HEK293 (cell line): Measurements from ENCODE around the gene WBP1.
A peak's percentile ranks its signal among the peaks of the same experiment; 100 is the strongest.

Experiments
- KLF17 ChIP-seq: fragments of 450-650 bp; formaldehyde crosslinking; IDR thresholded peaks from 2 replicates; pipeline ENCODE4 v1.5.1; 2016; ENCODE audit warnings: missing biosample characterization, missing genetic modification characterization
- PRDM10 ChIP-seq: fragments of 450-650 bp; formaldehyde crosslinking; IDR thresholded peaks from 2 replicates; pipeline ENCODE4 v1.5.1; 2016; ENCODE audit warnings: missing biosample characterization, missing genetic modification characterization
- ZBTB17 ChIP-seq: fragments of 450-650 bp; formaldehyde crosslinking; IDR thresholded peaks from 2 replicates; pipeline ENCODE4 v1.5.1; 2016; ENCODE audit warnings: missing biosample characterization, missing genetic modification characterization
- ZBTB26 ChIP-seq: fragments of 450-650 bp; formaldehyde crosslinking; optimal IDR thresholded peaks from 2 replicates; pipeline ENCODE3; 2016; ENCODE audit warnings: missing biosample characterization, mild to moderate bottlenecking, missing genetic modification characterization
- ZBTB8A ChIP-seq: fragments of 450-650 bp; formaldehyde crosslinking; IDR thresholded peaks from 2 replicates; pipeline ENCODE4 v1.5.1; 2016; ENCODE audit warnings: missing biosample characterization, missing genetic modification characterization
- ZEB2 ChIP-seq: fragments of 450-650 bp; formaldehyde crosslinking; IDR thresholded peaks from 2 replicates; pipeline ENCODE4 v1.5.1; 2016; ENCODE audit warnings: missing biosample characterization, missing genetic modification characterization
- ZNF311 ChIP-seq: fragments of 450-650 bp; formaldehyde crosslinking; IDR thresholded peaks from 2 replicates; pipeline ENCODE4 v1.5.1; 2017; ENCODE audit warnings: missing biosample characterization, missing genetic modification characterization, borderline replicate concordance
- ZNF324 ChIP-seq: fragments of 450-650 bp; formaldehyde crosslinking; IDR thresholded peaks from 2 replicates; pipeline ENCODE4 v1.5.1; 2016; ENCODE audit warnings: missing biosample characterization, missing genetic modification characterization
- ZNF354C ChIP-seq: fragments of 450-650 bp; formaldehyde crosslinking; IDR thresholded peaks from 2 replicates; pipeline ENCODE4 v1.5.1; 2016; ENCODE audit warnings: missing biosample characterization, missing genetic modification characterization, low read depth, borderline replicate concordance
- ZNF366 ChIP-seq: fragments of 450-650 bp; formaldehyde crosslinking; conservative IDR thresholded peaks from 2 replicates; pipeline ENCODE4 v1.5.1; 2016; ENCODE audit warnings: missing biosample characterization, missing genetic modification characterization
- ZNF394 ChIP-seq: fragments of 450-650 bp; formaldehyde crosslinking; IDR thresholded peaks from 2 replicates; pipeline ENCODE4 v1.5.1; 2016; ENCODE audit warnings: missing biosample characterization, missing genetic modification characterization, mild to moderate bottlenecking, moderate library complexity, borderline replicate concordance
- ZNF404 ChIP-seq: fragments of 450-650 bp; formaldehyde crosslinking; IDR thresholded peaks from 2 replicates; pipeline ENCODE4 v1.5.1; 2017; ENCODE audit warnings: missing biosample characterization, missing genetic modification characterization
- ZNF549 ChIP-seq: fragments of 450-650 bp; IDR thresholded peaks from 2 replicates; pipeline ENCODE4 v1.5.1; 2018; ENCODE audit warnings: missing biosample characterization, missing genetic modification characterization, mild to moderate bottlenecking, inconsistent platforms, moderate library complexity
- ZNF610 ChIP-seq: fragments of 450-650 bp; formaldehyde crosslinking; IDR thresholded peaks from 2 replicates; pipeline ENCODE4 v1.5.1; 2016; ENCODE audit warnings: missing biosample characterization, missing genetic modification characterization, borderline replicate concordance
- ZNF670 ChIP-seq: fragments of 450-650 bp; formaldehyde crosslinking; IDR thresholded peaks from 2 replicates; pipeline ENCODE4 v1.5.1; 2016; ENCODE audit warnings: missing biosample characterization, missing genetic modification characterization, low read depth
- ZNF776 ChIP-seq: fragments of 450-650 bp; formaldehyde crosslinking; IDR thresholded peaks from 2 replicates; pipeline ENCODE4 v1.5.0; 2017; ENCODE audit warnings: missing biosample characterization, missing genetic modification characterization, borderline replicate concordance
- TF ChIP-seq, protein P1 (sequence below): fragments of 450-650 bp; formaldehyde crosslinking; IDR thresholded peaks from 2 replicates; pipeline ENCODE4 v1.5.1; 2016; ENCODE audit warnings: missing biosample characterization, missing genetic modification characterization
- TF ChIP-seq, protein P2 (sequence below): fragments of 450-650 bp; formaldehyde crosslinking; IDR thresholded peaks from 2 replicates; pipeline ENCODE4 v1.5.1; 2016; ENCODE audit warnings: missing biosample characterization, missing genetic modification characterization
- TF ChIP-seq, protein P3 (sequence below): fragments of 450-650 bp; formaldehyde crosslinking; conservative IDR thresholded peaks from 2 replicates; pipeline ENCODE4 v1.5.1; 2016; ENCODE audit warnings: low read depth, missing biosample characterization, missing genetic modification characterization

The WBP1 gene

GRCh38 chr2:74472086-74472944, 14.1 kb downstream of the WBP1 start, which contains the start of gene MRPL53 (continued):
- no peak for TF ChIP-seq ZNF670 (tag by site-specific recombination)
- TF ChIP-seq ZNF610 (tag by site-specific recombination) = peak; percentile 38; the same call in 1 of the 2 replicates
- no peak; the same call in 1 of the 2 replicates for TF ChIP-seq KLF17 (tag by site-specific recombination)
- TF ChIP-seq, protein P1, sequence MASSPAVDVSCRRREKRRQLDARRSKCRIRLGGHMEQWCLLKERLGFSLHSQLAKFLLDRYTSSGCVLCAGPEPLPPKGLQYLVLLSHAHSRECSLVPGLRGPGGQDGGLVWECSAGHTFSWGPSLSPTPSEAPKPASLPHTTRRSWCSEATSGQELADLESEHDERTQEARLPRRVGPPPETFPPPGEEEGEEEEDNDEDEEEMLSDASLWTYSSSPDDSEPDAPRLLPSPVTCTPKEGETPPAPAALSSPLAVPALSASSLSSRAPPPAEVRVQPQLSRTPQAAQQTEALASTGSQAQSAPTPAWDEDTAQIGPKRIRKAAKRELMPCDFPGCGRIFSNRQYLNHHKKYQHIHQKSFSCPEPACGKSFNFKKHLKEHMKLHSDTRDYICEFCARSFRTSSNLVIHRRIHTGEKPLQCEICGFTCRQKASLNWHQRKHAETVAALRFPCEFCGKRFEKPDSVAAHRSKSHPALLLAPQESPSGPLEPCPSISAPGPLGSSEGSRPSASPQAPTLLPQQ (tag by site-specific recombination) = peak; percentile 66; the same call in 1 of the 2 replicates
- no peak for TF ChIP-seq ZNF776
- TF ChIP-seq ZNF354C (tag by site-specific recombination) = no peak
- TF ChIP-seq ZNF324 = peak; percentile 70
- peak; percentile 72 for TF ChIP-seq PRDM10 (tag by site-specific recombination)
- TF ChIP-seq ZNF549 (tag by site-specific recombination) = no peak
- peak; percentile 66; the same call in 1 of the 2 replicates for TF ChIP-seq ZBTB8A (tag by site-specific recombination)
- no peak for TF ChIP-seq ZNF404 (tag by site-specific recombination)
- TF ChIP-seq, protein P2, sequence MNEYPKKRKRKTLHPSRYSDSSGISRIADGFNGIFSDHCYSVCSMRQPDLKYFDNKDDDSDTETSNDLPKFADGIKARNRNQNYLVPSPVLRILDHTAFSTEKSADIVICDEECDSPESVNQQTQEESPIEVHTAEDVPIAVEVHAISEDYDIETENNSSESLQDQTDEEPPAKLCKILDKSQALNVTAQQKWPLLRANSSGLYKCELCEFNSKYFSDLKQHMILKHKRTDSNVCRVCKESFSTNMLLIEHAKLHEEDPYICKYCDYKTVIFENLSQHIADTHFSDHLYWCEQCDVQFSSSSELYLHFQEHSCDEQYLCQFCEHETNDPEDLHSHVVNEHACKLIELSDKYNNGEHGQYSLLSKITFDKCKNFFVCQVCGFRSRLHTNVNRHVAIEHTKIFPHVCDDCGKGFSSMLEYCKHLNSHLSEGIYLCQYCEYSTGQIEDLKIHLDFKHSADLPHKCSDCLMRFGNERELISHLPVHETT = no peak; the same call in none of the 2 replicates
- 0 out of 2 replicates have a peak, but pooled peaks have one; percentile 40 for TF ChIP-seq ZEB2 (tag by site-specific recombination)
- TF ChIP-seq ZNF366 (tag by site-specific recombination) = peak; percentile 40; the same call in 1 of the 2 replicates
- TF ChIP-seq ZNF311 (tag by site-specific recombination) = no peak
- TF ChIP-seq, protein P3, sequence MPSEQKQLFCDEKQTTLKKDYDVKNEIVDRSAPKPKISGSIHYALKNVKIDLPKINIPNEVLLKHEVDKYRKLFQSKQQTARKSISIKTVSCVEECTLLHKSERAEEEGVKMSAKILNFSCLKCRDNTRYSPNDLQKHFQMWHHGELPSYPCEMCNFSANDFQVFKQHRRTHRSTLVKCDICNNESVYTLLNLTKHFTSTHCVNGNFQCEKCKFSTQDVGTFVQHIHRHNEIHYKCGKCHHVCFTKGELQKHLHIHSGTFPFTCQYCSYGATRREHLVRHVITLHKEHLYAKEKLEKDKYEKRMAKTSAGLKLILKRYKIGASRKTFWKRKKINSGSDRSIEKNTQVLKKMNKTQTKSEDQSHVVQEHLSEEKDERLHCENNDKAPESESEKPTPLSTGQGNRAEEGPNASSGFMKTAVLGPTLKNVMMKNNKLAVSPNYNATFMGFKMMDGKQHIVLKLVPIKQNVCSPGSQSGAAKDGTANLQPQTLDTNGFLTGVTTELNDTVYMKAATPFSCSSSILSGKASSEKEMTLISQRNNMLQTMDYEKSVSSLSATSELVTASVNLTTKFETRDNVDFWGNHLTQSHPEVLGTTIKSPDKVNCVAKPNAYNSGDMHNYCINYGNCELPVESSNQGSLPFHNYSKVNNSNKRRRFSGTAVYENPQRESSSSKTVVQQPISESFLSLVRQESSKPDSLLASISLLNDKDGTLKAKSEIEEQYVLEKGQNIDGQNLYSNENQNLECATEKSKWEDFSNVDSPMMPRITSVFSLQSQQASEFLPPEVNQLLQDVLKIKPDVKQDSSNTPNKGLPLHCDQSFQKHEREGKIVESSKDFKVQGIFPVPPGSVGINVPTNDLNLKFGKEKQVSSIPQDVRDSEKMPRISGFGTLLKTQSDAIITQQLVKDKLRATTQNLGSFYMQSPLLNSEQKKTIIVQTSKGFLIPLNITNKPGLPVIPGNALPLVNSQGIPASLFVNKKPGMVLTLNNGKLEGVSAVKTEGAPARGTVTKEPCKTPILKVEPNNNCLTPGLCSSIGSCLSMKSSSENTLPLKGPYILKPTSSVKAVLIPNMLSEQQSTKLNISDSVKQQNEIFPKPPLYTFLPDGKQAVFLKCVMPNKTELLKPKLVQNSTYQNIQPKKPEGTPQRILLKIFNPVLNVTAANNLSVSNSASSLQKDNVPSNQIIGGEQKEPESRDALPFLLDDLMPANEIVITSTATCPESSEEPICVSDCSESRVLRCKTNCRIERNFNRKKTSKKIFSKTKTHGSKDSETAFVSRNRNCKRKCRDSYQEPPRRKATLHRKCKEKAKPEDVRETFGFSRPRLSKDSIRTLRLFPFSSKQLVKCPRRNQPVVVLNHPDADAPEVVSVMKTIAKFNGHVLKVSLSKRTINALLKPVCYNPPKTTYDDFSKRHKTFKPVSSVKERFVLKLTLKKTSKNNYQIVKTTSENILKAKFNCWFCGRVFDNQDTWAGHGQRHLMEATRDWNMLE (tag by site-specific recombination) = peak; percentile 99
- TF ChIP-seq ZBTB17 (tag by site-specific recombination) = peak; percentile 97
- peak; percentile 70 for TF ChIP-seq ZBTB26 (tag by site-specific recombination)
- TF ChIP-seq ZNF394 (tag by site-specific recombination) = peak; percentile 61
